Inflammatory macrophage treated with lipopolysaccharide for 1 hour (primary cell): ENCODE measurements around the gene C9orf153.
A peak's percentile ranks its signal among the peaks of the same experiment; 100 is the strongest.

Experiments
- DNase-seq, 2 donors: peaks; one replicate each; pipeline ENCODE4 v3.0.0-alpha.2; 2020 to 2022

Gene C9orf153

GRCh38 chr9:86186696-86187095, 72.8 kb downstream of the C9orf153 start:
- no peak for DNase-seq

GRCh38 chr9:86185872-86186271, 73.6 kb downstream of the C9orf153 start:
- no peak for DNase-seq

- no peak for DNase-seq
Measured at GRCh38 chr9:86184138-86184524, 75.3 kb downstream of the C9orf153 start.

- peak; percentile 12 to 21 for DNase-seq
Measured at GRCh38 chr9:86183229-86184137, 76.0 kb downstream of the C9orf153 start.

- DNase-seq: no peak
Measured at GRCh38 chr9:86181379-86182315, 77.8 kb downstream of the C9orf153 start.

- no peak for DNase-seq
Measured at GRCh38 chr9:86178503-86178902, 81.0 kb downstream of the C9orf153 start.

GRCh38 chr9:86177995-86178394, 81.5 kb downstream of the C9orf153 start:
- DNase-seq: no peak

- DNase-seq: no peak
Measured at GRCh38 chr9:86176468-86176867, 83.0 kb downstream of the C9orf153 start.

- DNase-seq: no peak
Measured at GRCh38 chr9:86175743-86176456, 83.6 kb downstream of the C9orf153 start.

GRCh38 chr9:86175223-86175622, 84.2 kb downstream of the C9orf153 start:
- DNase-seq: no peak
